HEK293T (cell line): ENCODE measurements around the gene DCX.

Experiments
- CTCF ChIA-PET: fragments of 350-600 bp; formaldehyde crosslinking; extraction: SDS; loops from one replicate; lab custom pipeline; 2021; ENCODE audit warnings: antibody characterized with exemption, inconsistent platforms; lab: Yijun Ruan, JAX
- POLR2A ChIA-PET: fragments of 350-600 bp; formaldehyde crosslinking; extraction: SDS; loops from one replicate; lab custom pipeline; 2020; ENCODE audit warnings: antibody characterized with exemption, inconsistent platforms; lab: Yijun Ruan, JAX
- DNase-seq: peaks from one replicate; pipeline ENCODE4 v3.0.0; 2012; ENCODE audit warnings: mixed read lengths; ENCODE audit errors: extremely low spot score
- ARNT ChIP-seq: fragments of 450-650 bp; IDR thresholded peaks from 2 replicates; pipeline ENCODE4 v1.6.1; 2017; ENCODE audit warnings: mild to moderate bottlenecking
- BHLHE40 ChIP-seq: fragments of 450-650 bp; IDR thresholded peaks from 2 replicates; pipeline ENCODE4 v1.6.1; 2016; ENCODE audit warnings: mild to moderate bottlenecking, moderate library complexity, borderline replicate concordance
- CTBP1 ChIP-seq: fragments of 450-650 bp; IDR thresholded peaks from 2 replicates; pipeline ENCODE4 v1.6.1; 2016; ENCODE audit warnings: borderline replicate concordance
- ELF4 ChIP-seq: fragments of 450-650 bp; IDR thresholded peaks from 2 replicates; pipeline ENCODE4 v1.6.1; 2017; ENCODE audit warnings: antibody characterized with exemption
- FOXA1 ChIP-seq: fragments of 450-650 bp; IDR thresholded peaks from 2 replicates; pipeline ENCODE4 v1.6.1; 2016; ENCODE audit warnings: mild to moderate bottlenecking
- FOXK2 ChIP-seq: fragments of 450-650 bp; IDR thresholded peaks from 2 replicates; pipeline ENCODE4 v1.6.1; 2016; ENCODE audit warnings: mild to moderate bottlenecking
- FOXM1 ChIP-seq: fragments of 450-650 bp; IDR thresholded peaks from 2 replicates; pipeline ENCODE4 v1.6.1; 2017; ENCODE audit warnings: mild to moderate bottlenecking, borderline replicate concordance
- HDGF ChIP-seq: fragments of 450-650 bp; IDR thresholded peaks from 2 replicates; pipeline ENCODE4 v1.6.1; 2017; ENCODE audit warnings: antibody characterized with exemption, borderline replicate concordance
- L3MBTL2 ChIP-seq: fragments of 450-650 bp; conservative IDR thresholded peaks from 2 replicates; pipeline ENCODE4 v1.6.1; 2016; ENCODE audit warnings: mild to moderate bottlenecking
- LEF1 ChIP-seq: fragments of 450-650 bp; IDR thresholded peaks from 2 replicates; pipeline ENCODE4 v1.6.1; 2017; ENCODE audit warnings: mild to moderate bottlenecking, borderline replicate concordance
- NFRKB ChIP-seq: fragments of 450-650 bp; IDR thresholded peaks from 2 replicates; pipeline ENCODE4 v1.6.1; 2016; ENCODE audit warnings: mild to moderate bottlenecking, moderate library complexity
- SP1 ChIP-seq: fragments of 450-650 bp; IDR thresholded peaks from 2 replicates; pipeline ENCODE4 v1.6.1; 2017
- SUZ12 ChIP-seq: fragments of 450-650 bp; IDR thresholded peaks from 2 replicates; pipeline ENCODE4 v1.6.1; 2016; ENCODE audit warnings: mild to moderate bottlenecking
- TARDBP ChIP-seq: fragments of 450-650 bp; IDR thresholded peaks from 2 replicates; pipeline ENCODE4 v1.6.1; 2016
- ZNF384 ChIP-seq: fragments of 450-650 bp; IDR thresholded peaks from 2 replicates; pipeline ENCODE4 v1.6.1; 2016
- TF ChIP-seq, protein P1 (sequence below): fragments of 450-650 bp; IDR thresholded peaks from 2 replicates; pipeline ENCODE4 v1.6.1; 2016

Gene DCX

DNA sequence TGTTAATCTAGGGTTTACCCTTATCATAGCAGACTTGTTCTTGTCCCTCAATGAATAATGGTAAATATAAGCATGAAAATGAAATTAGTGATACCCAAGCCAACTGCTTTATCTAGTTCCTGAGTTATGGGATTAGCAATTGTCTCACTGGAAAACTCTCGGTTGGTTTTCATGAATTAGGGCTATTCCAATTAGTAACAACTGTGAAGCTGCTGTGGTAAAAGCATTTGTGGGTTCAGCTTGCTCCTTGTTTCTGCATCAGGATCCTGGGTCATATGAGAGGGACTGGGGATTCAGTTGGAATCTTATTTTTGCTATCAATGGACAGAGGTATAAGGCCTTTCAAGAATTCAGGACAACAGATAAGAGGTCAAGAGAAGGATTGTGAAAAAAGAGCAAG lies 50.2 kb downstream of the DCX start:
- ChIA-PET CTCF (no interaction called here), POLR2A (no interaction called here)
- no peak for TF ChIP-seq CTBP1
- no peak for TF ChIP-seq FOXK2
- no peak for TF ChIP-seq ZNF384
- no peak for TF ChIP-seq L3MBTL2
- no peak for TF ChIP-seq NFRKB
- no peak for TF ChIP-seq SP1
- TF ChIP-seq, protein P1, sequence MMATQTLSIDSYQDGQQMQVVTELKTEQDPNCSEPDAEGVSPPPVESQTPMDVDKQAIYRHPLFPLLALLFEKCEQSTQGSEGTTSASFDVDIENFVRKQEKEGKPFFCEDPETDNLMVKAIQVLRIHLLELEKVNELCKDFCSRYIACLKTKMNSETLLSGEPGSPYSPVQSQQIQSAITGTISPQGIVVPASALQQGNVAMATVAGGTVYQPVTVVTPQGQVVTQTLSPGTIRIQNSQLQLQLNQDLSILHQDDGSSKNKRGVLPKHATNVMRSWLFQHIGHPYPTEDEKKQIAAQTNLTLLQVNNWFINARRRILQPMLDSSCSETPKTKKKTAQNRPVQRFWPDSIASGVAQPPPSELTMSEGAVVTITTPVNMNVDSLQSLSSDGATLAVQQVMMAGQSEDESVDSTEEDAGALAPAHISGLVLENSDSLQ, result no peak
- no peak for TF ChIP-seq ARNT
- TF ChIP-seq BHLHE40, result no peak
- no peak for TF ChIP-seq FOXM1
- no peak for TF ChIP-seq HDGF
- no peak for TF ChIP-seq SUZ12
- no peak for TF ChIP-seq ELF4
- no peak for TF ChIP-seq FOXA1
- no peak for DNase-seq

DNA sequence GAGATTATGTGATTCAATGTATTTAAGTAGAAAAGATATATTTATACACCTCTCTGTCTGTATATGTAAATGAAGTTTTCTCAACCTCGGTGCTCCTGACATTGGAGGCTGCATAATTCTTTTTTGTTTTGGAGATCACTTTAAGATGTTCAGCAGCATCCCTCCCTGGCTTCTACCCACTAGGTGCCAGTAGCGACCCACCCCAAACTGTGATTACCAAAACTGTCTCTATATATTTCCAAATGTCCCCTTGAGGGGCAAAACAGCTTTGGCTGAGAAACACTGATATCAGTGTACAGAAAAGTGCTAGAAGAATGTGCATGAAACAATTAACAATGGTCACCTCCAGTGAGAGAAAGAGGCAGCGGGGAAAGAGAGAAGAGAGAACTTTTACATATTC lies 51.2 kb downstream of the DCX start:
- ChIA-PET POLR2A (no interaction called here), CTCF (no interaction called here)
- DNase-seq, result no peak
- TF ChIP-seq HDGF, result no peak
- no peak for TF ChIP-seq SP1
- no peak for TF ChIP-seq ELF4
- TF ChIP-seq FOXK2, result no peak
- TF ChIP-seq SUZ12, result no peak
- TF ChIP-seq BHLHE40, result no peak
- TF ChIP-seq L3MBTL2, result no peak
- TF ChIP-seq CTBP1, result no peak
- TF ChIP-seq ZNF384, result no peak
- TF ChIP-seq FOXM1, result no peak
- TF ChIP-seq, protein P1, result no peak
- TF ChIP-seq TARDBP, result no peak

DNA sequence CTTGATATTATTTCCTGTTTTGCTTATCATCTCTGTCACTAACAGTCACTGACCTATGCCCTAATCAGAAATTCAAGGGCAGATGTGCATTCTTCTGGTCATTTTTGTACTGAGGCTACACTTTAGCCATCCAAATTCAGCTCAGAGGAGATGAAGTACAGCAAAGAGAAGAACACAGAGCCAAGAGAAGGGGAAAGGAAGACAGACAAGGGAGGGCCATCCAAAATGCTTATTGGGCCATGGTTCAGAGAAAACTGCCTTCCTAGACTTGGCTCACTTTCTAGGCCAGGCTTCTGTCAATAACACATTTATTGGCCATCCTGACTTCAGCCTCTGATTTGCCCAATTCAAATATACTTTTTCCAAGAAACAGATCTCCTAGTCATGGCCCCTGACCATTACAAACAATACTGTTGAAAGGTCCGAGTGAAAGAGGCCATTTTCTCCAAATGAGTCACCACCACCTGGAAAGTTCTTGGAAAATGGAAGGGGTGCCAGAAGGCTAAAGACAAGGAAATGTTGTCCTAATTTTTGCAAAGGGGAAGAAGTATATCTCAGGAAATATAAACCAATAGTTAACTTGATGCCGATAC lies 56.4 kb downstream of the DCX start:
- CTCF ChIA-PET, result no interaction called here
- no peak for DNase-seq
- TF ChIP-seq CTBP1, result no peak
- TF ChIP-seq, protein P1, result no peak
- no peak for TF ChIP-seq ZNF384
- TF ChIP-seq BHLHE40, result no peak
- no peak for TF ChIP-seq NFRKB
- TF ChIP-seq FOXM1, result no peak
- no peak for TF ChIP-seq SP1
- no peak for TF ChIP-seq TARDBP
- TF ChIP-seq ARNT, result no peak
- TF ChIP-seq FOXK2, result no peak
- POLR2A ChIA-PET, result no interaction called here

DNA sequence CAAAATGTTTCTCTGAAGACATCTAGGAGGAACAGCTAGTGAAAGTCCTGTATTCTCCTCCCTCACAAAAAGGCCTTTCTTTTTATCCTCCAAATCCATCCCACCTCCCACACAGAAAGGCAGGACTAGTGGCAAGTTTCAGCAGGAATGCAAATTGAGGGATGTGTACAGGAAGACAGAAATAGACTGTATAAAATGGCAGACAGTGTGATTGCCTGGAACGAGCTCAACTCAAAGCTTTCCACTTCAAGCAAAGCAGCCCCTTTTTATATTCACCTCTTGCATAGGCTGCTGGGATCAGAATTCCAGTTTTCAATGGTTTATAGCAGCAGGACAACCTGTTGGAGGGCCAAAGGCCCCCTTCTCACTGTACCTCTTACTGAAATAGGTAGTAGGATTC lies 57.5 kb downstream of the DCX start:
- TF ChIP-seq FOXK2 (no peak), HDGF (no peak), LEF1 (no peak), CTBP1 (no peak), SUZ12 (no peak), ELF4 (no peak), FOXM1 (no peak), TARDBP (no peak)
- POLR2A ChIA-PET, result no interaction called here
- DNase-seq, result no peak

DNA sequence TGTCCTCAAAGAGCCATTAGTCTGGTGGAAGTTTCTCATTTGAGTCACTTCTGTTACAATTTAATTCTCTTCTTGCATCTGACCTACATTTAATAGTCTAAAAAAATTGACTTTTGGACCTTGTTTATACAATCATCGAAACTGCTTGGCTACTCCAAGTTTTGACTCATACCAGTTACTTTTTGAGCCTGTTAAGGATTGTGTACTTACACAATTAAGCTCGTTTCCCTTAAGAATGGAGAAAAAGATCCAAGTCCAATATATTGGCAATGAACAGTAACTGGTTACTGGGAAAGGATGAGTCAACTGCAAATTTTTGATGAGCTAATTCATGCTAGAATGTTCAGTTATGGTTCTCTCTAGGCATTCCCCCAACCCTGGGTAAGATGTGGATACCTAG lies 58.2 kb downstream of the DCX start:
- no peak for TF ChIP-seq SP1
- TF ChIP-seq, protein P1, result no peak
- TF ChIP-seq NFRKB, result no peak
- TF ChIP-seq TARDBP, result no peak
- no peak for TF ChIP-seq ZNF384
- TF ChIP-seq HDGF, result no peak
- TF ChIP-seq FOXM1, result no peak
- no peak for TF ChIP-seq LEF1
- TF ChIP-seq ELF4, result no peak
- no peak for TF ChIP-seq BHLHE40
- no peak for TF ChIP-seq FOXA1
- no peak for TF ChIP-seq L3MBTL2
- TF ChIP-seq SUZ12, result no peak
- TF ChIP-seq CTBP1, result no peak
- TF ChIP-seq ARNT, result no peak
- TF ChIP-seq FOXK2, result no peak
- CTCF ChIA-PET, result no interaction called here
- POLR2A ChIA-PET, result no interaction called here
- DNase-seq, result no peak

More for the DNA sequence above, 57.5 kb downstream of the DCX start:
- CTCF ChIA-PET, result no interaction called here

DNA sequence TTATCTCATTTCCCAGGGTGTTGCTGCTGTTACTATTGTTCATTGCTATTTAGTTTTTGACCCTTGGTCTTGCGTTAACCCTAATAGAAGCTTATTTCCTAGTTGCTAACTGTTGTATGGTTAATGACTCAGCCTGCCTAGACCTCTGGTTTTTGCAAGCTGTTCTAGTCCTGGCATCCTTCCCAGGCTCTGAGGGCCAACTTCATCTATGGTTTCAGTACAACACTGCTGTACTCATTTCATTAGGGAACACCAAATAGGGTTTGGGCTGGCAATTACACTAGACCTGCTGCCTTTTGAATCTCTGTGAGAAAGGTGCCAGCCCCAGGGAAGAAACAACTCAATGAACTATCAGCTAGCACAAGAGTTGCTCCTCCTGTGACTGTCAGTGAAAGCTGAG lies 59.6 kb downstream of the DCX start:
- no peak for DNase-seq
- CTCF ChIA-PET, result no interaction called here
- POLR2A ChIA-PET, result no interaction called here
- TF ChIP-seq FOXK2 (no peak), NFRKB (no peak), HDGF (no peak), LEF1 (no peak), FOXA1 (no peak), CTBP1 (no peak), ELF4 (no peak), L3MBTL2 (no peak), BHLHE40 (no peak), FOXM1 (no peak), ARNT (no peak), TARDBP (no peak)
